B cell (primary cell): ENCODE results near the gene NANOS3.

Experiments used
- EZH2 ChIP-seq: IDR thresholded peaks from 2 replicates; pipeline ENCODE4 v1.6.1; 2012; ENCODE audit warnings: borderline replicate concordance, low read depth, mild to moderate bottlenecking, moderate library complexity, low read length; ENCODE audit not compliant: insufficient read depth, poor library complexity, severe bottlenecking
- TF ChIP-seq, protein P1 (sequence below): fragments of 200-600 bp; IDR thresholded peaks from one replicate; pipeline ENCODE4 v1.8.0; 2022; ENCODE audit warnings: antibody characterized with exemption, mild to moderate bottlenecking

DNA sequence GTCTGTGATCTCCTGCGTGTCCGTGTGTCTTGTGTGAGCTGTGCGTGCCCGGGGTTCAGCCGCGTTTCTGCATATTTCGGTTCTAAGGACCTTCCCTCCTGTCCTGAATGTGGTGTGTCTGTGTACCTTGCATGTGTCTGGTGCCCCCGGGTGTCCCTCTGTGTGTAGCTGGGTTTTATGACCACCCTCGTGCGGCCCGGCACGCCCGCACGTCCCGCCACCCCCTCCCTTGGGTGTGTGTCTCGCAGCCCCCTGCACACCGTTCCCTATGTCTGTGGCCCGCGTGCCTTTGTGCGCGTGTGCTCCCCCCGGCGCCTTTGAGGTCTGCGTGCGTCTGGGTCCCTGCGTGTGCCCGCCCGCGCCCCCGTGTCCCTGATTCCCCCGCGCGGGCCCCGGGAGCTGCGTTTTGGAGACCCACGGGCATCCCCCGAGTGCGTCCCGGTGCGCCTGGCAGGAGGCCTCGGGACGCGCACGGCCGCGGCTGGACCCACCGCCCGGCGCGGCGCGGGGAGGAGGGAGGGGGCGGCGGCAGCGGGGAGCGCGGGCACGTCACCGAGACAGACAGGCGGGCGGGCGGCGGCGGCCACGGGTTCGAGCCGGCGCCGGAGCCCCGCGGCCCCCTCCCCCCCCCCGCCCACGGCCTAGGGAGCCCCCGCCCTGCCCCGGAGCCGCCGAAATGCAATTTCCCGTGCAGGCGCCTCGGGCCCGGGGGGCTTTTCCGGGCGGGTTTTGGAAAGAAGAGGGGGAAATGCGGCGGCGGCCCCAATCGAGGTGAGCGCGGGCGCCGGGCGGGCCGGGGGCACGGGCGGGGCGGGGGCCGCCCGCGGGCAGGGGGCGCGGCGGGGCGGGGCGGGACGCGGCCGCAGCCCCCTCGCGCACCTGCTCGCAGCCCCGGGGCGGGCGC lies 12.0 kb upstream of the NANOS3 start:
- TF ChIP-seq, protein P1, sequence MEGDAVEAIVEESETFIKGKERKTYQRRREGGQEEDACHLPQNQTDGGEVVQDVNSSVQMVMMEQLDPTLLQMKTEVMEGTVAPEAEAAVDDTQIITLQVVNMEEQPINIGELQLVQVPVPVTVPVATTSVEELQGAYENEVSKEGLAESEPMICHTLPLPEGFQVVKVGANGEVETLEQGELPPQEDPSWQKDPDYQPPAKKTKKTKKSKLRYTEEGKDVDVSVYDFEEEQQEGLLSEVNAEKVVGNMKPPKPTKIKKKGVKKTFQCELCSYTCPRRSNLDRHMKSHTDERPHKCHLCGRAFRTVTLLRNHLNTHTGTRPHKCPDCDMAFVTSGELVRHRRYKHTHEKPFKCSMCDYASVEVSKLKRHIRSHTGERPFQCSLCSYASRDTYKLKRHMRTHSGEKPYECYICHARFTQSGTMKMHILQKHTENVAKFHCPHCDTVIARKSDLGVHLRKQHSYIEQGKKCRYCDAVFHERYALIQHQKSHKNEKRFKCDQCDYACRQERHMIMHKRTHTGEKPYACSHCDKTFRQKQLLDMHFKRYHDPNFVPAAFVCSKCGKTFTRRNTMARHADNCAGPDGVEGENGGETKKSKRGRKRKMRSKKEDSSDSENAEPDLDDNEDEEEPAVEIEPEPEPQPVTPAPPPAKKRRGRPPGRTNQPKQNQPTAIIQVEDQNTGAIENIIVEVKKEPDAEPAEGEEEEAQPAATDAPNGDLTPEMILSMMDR, result no peak
- TF ChIP-seq EZH2, result peak; percentile 66
